Measurements from ENCODE around the gene ARHGAP15.

- TF ChIP-seq CTCF (IDR thresholded peaks at IDR 0.05 in 2 of 3, conservative IDR thresholded peaks at IDR 0.05 in 1 of 3; ENCODE audit: borderline replicate concordance in 1 of 3, insufficient read depth in 1 of 3, low read depth in 2 of 3, low read length in 2 of 3) (no peak), EZH2 (IDR thresholded peaks at IDR 0.05) (no peak), POLR2A (IDR thresholded peaks at IDR 0.05; ENCODE audit: borderline replicate concordance, extremely low read depth, insufficient read depth, insufficient read length) (no peak), YY1 (IDR thresholded peaks at IDR 0.05; ENCODE audit: extremely low read depth, insufficient replicate concordance, low read depth, low read length) (no peak), EZH2phosphoT487 (IDR thresholded peaks at IDR 0.05; ENCODE audit: borderline replicate concordance) (no peak), POLR2AphosphoS5 (IDR thresholded peaks at IDR 0.05; ENCODE audit: low read depth, low read length) (no peak), RAD21 (IDR thresholded peaks at IDR 0.05; ENCODE audit: low read depth) (no peak), ZFX (IDR thresholded peaks at IDR 0.05) (no peak)
- TF ChIP-seq, protein P1, sequence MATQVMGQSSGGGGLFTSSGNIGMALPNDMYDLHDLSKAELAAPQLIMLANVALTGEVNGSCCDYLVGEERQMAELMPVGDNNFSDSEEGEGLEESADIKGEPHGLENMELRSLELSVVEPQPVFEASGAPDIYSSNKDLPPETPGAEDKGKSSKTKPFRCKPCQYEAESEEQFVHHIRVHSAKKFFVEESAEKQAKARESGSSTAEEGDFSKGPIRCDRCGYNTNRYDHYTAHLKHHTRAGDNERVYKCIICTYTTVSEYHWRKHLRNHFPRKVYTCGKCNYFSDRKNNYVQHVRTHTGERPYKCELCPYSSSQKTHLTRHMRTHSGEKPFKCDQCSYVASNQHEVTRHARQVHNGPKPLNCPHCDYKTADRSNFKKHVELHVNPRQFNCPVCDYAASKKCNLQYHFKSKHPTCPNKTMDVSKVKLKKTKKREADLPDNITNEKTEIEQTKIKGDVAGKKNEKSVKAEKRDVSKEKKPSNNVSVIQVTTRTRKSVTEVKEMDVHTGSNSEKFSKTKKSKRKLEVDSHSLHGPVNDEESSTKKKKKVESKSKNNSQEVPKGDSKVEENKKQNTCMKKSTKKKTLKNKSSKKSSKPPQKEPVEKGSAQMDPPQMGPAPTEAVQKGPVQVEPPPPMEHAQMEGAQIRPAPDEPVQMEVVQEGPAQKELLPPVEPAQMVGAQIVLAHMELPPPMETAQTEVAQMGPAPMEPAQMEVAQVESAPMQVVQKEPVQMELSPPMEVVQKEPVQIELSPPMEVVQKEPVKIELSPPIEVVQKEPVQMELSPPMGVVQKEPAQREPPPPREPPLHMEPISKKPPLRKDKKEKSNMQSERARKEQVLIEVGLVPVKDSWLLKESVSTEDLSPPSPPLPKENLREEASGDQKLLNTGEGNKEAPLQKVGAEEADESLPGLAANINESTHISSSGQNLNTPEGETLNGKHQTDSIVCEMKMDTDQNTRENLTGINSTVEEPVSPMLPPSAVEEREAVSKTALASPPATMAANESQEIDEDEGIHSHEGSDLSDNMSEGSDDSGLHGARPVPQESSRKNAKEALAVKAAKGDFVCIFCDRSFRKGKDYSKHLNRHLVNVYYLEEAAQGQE (IDR thresholded peaks at IDR 0.05; ENCODE audit: low read depth), result no peak
- TF ChIP-seq, protein P2, sequence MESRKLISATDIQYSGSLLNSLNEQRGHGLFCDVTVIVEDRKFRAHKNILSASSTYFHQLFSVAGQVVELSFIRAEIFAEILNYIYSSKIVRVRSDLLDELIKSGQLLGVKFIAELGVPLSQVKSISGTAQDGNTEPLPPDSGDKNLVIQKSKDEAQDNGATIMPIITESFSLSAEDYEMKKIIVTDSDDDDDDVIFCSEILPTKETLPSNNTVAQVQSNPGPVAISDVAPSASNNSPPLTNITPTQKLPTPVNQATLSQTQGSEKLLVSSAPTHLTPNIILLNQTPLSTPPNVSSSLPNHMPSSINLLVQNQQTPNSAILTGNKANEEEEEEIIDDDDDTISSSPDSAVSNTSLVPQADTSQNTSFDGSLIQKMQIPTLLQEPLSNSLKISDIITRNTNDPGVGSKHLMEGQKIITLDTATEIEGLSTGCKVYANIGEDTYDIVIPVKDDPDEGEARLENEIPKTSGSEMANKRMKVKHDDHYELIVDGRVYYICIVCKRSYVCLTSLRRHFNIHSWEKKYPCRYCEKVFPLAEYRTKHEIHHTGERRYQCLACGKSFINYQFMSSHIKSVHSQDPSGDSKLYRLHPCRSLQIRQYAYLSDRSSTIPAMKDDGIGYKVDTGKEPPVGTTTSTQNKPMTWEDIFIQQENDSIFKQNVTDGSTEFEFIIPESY (IDR thresholded peaks at IDR 0.05; ENCODE audit: extremely low read depth, insufficient replicate concordance, low read length), result no peak
Measured at GRCh38 chr2:143442193-143442592, 313.0 kb downstream of the ARHGAP15 start.
